ENCODE results near the gene CNTN5.
"Not testable (repeated sequence)": the region's sequence is repeated elsewhere in the genome, so short reads cannot be mapped to it uniquely, and the experiment has no call there.

Gene CNTN5

GRCh38 chr11:100269516-100269915 is 1248.8 kb downstream of the CNTN5 start:
- no peak for DNase-seq (ENCODE audit: extremely low spot score)
- no peak for TF ChIP-seq CTCF (IDR thresholded peaks at IDR 0.05; ENCODE audit: control extremely low read depth, extremely low read depth, low read depth, missing control alignments)
- POLR2A ChIA-PET: no interaction called here
- CTCF ChIA-PET: no interaction called here

GRCh38 chr11:100273066-100273815 is 1252.5 kb downstream of the CNTN5 start:
- CTCF ChIA-PET: no interaction called here
- no peak for DNase-seq (ENCODE audit: extremely low spot score)
- POLR2A ChIA-PET: no interaction called here
- TF ChIP-seq CTCF (IDR thresholded peaks at IDR 0.05; ENCODE audit: control extremely low read depth, extremely low read depth, low read depth, missing control alignments): no peak

GRCh38 chr11:100274466-100274865 is 1253.7 kb downstream of the CNTN5 start:
- POLR2A ChIA-PET: not testable (repeated sequence)

GRCh38 chr11:100294748-100295147 is 1274.0 kb downstream of the CNTN5 start:
- no peak for DNase-seq (ENCODE audit: extremely low spot score)
- CTCF ChIA-PET: interaction anchor here (1.6 kb wide), 1 partner anchor 11 kb away, joined by 5 read pairs; no protein-coding TSS in a partner anchor
- TF ChIP-seq CTCF (IDR thresholded peaks at IDR 0.05; ENCODE audit: control extremely low read depth, extremely low read depth, low read depth, missing control alignments): no peak
- POLR2A ChIA-PET: no interaction called here

More at GRCh38 chr11:100274466-100274865, 1253.7 kb downstream of the CNTN5 start:
- CTCF ChIA-PET; DNase-seq (ENCODE audit: extremely low spot score): not testable (repeated sequence)

GRCh38 chr11:100296051-100296679 is 1275.4 kb downstream of the CNTN5 start:
- no peak for DNase-seq (ENCODE audit: extremely low spot score)
- ChIA-PET CTCF (no interaction called here), POLR2A (no interaction called here)
- no peak for TF ChIP-seq CTCF (IDR thresholded peaks at IDR 0.05; ENCODE audit: control extremely low read depth, extremely low read depth, low read depth, missing control alignments)

- no peak for DNase-seq (ENCODE audit: extremely low spot score)
- ChIA-PET CTCF (no interaction called here), POLR2A (no interaction called here)
- TF ChIP-seq CTCF (IDR thresholded peaks at IDR 0.05; ENCODE audit: control extremely low read depth, extremely low read depth, low read depth, missing control alignments): no peak
Observed at GRCh38 chr11:100297516-100297915, 1276.8 kb downstream of the CNTN5 start.

GRCh38 chr11:100302824-100303223 is 1282.1 kb downstream of the CNTN5 start:
- TF ChIP-seq CTCF (IDR thresholded peaks at IDR 0.05; ENCODE audit: control extremely low read depth, extremely low read depth, low read depth, missing control alignments): no peak
- DNase-seq (ENCODE audit: extremely low spot score): no peak
- ChIA-PET POLR2A (no interaction called here), CTCF (no interaction called here)
